Activated naive CD4-positive, alpha-beta T cell treated with anti-CD3 and anti-CD28 coated beads, Interleukin-2, amount 10 ng/mL, durations not matched to agents 7 days and 5 days (primary cell): ENCODE data around the gene TUBGCP5.

Source experiments
- CTCF ChIA-PET: fragments of 350-600 bp; sonication (Branson Sonifier 250); formaldehyde crosslinking; loops from one replicate; lab custom pipeline; 2021; ENCODE audit warnings: antibody characterized with exemption; lab: Charles Lee
- DNase-seq: peaks from one replicate; pipeline ENCODE4 v3.0.0-alpha.2; 2020
- H3K27ac Mint-ChIP-seq: one replicate; pipeline ENCODE4 v1.8.0; 2021; ENCODE audit warnings: mild to moderate bottlenecking, moderate library complexity, mixed read lengths
- H3K27me3 Mint-ChIP-seq: one replicate; pipeline ENCODE4 v1.8.0; 2021; ENCODE audit warnings: mild to moderate bottlenecking, mixed read lengths
- H3K36me3 Mint-ChIP-seq: one replicate; pipeline ENCODE4 v1.8.0; 2021; ENCODE audit warnings: mixed read lengths
- H3K4me1 Mint-ChIP-seq: one replicate; pipeline ENCODE4 v1.8.0; 2021; ENCODE audit warnings: mixed read lengths
- H3K4me3 Mint-ChIP-seq: one replicate; pipeline ENCODE4 v1.8.0; 2021; ENCODE audit warnings: mild to moderate bottlenecking, moderate library complexity, mixed read lengths
- H3K9me3 Mint-ChIP-seq: one replicate; pipeline ENCODE4 v1.8.0; 2021; ENCODE audit warnings: mixed read lengths

The TUBGCP5 gene

GRCh38 chr15:22959321-22960101 is 79.9 kb downstream of the TUBGCP5 start:
- H3K27ac Mint-ChIP-seq = no peak overlapping the region
- H3K27me3 Mint-ChIP-seq = no peaks in the 10 kb centered on the region
- H3K4me1 Mint-ChIP-seq = no peaks in the 10 kb centered on the region
- H3K4me3 Mint-ChIP-seq = no peak overlapping the region
- no peak for DNase-seq
- H3K36me3 Mint-ChIP-seq = no peaks in the 10 kb centered on the region
- H3K9me3 Mint-ChIP-seq = no peaks in the 10 kb centered on the region
- CTCF ChIA-PET = no interaction called here

- Mint-ChIP-seq H3K4me1 (no peaks in the 10 kb centered on the region), H3K27ac (no peak overlapping the region), H3K4me3 (no peak overlapping the region), H3K36me3 (no peaks in the 10 kb centered on the region), H3K9me3 (no peaks in the 10 kb centered on the region), H3K27me3 (no peaks in the 10 kb centered on the region)
- DNase-seq = no peak
- CTCF ChIA-PET = no interaction called here
These were observed 80.7 kb downstream of the TUBGCP5 start for GRCh38 chr15:22958487-22959280.

- Mint-ChIP-seq H3K27me3 (no peaks in the 10 kb centered on the region), H3K4me3 (no peak overlapping the region), H3K36me3 (no peaks in the 10 kb centered on the region), H3K4me1 (no peaks in the 10 kb centered on the region), H3K9me3 (no peaks in the 10 kb centered on the region), H3K27ac (no peak overlapping the region)
- no peak for DNase-seq
- CTCF ChIA-PET = no interaction called here
These were observed 82.5 kb downstream of the TUBGCP5 start for GRCh38 chr15:22956978-22957260.

GRCh38 chr15:22956257-22956977 is 83.0 kb downstream of the TUBGCP5 start:
- H3K9me3 Mint-ChIP-seq = no peaks in the 10 kb centered on the region
- no peak overlapping the region for H3K4me3 Mint-ChIP-seq
- DNase-seq = no peak
- no peaks in the 10 kb centered on the region for H3K4me1 Mint-ChIP-seq
- H3K27ac Mint-ChIP-seq = no peak overlapping the region
- H3K27me3 Mint-ChIP-seq = no peaks in the 10 kb centered on the region
- CTCF ChIA-PET = no interaction called here
- no peaks in the 10 kb centered on the region for H3K36me3 Mint-ChIP-seq

GRCh38 chr15:22955544-22956119 is 83.7 kb downstream of the TUBGCP5 start:
- CTCF ChIA-PET = no interaction called here
- Mint-ChIP-seq H3K4me3 (no peak overlapping the region), H3K27me3 (no peaks in the 10 kb centered on the region), H3K9me3 (no peaks in the 10 kb centered on the region), H3K27ac (no peak overlapping the region), H3K4me1 (no peaks in the 10 kb centered on the region), H3K36me3 (no peaks in the 10 kb centered on the region)
- DNase-seq = no peak

- H3K4me3 Mint-ChIP-seq = no peak overlapping the region
- no peaks in the 10 kb centered on the region for H3K4me1 Mint-ChIP-seq
- H3K9me3 Mint-ChIP-seq = no peaks in the 10 kb centered on the region
- H3K27ac Mint-ChIP-seq = no peak overlapping the region
- CTCF ChIA-PET = no interaction called here
- no peak for DNase-seq
- no peaks in the 10 kb centered on the region for H3K27me3 Mint-ChIP-seq
- H3K36me3 Mint-ChIP-seq = no peaks in the 10 kb centered on the region
These were observed 84.4 kb downstream of the TUBGCP5 start for GRCh38 chr15:22954798-22955543.

GRCh38 chr15:22954326-22954725 is 85.0 kb downstream of the TUBGCP5 start:
- peaks cover 1% of the 10 kb centered on the region for H3K27me3 Mint-ChIP-seq
- no peak overlapping the region for H3K4me3 Mint-ChIP-seq
- no peak for DNase-seq
- H3K9me3 Mint-ChIP-seq = no peaks in the 10 kb centered on the region
- CTCF ChIA-PET = no interaction called here
- no peak overlapping the region for H3K27ac Mint-ChIP-seq
- H3K4me1 Mint-ChIP-seq = peaks cover under 1% of the 10 kb centered on the region
- H3K36me3 Mint-ChIP-seq = no peaks in the 10 kb centered on the region

- peaks cover 15% of the 10 kb centered on the region for H3K27me3 Mint-ChIP-seq
- H3K9me3 Mint-ChIP-seq = no peaks in the 10 kb centered on the region
- H3K4me3 Mint-ChIP-seq = no peak overlapping the region
- DNase-seq = no peak
- H3K36me3 Mint-ChIP-seq = no peaks in the 10 kb centered on the region
- H3K4me1 Mint-ChIP-seq = peaks cover 13% of the 10 kb centered on the region
- no peak overlapping the region for H3K27ac Mint-ChIP-seq
- CTCF ChIA-PET = no interaction called here
These were observed 86.4 kb downstream of the TUBGCP5 start for GRCh38 chr15:22952796-22953579.

- H3K27me3 Mint-ChIP-seq = peaks cover 25% of the 10 kb centered on the region
- H3K4me3 Mint-ChIP-seq = no peak overlapping the region
- peaks cover 13% of the 10 kb centered on the region for H3K4me1 Mint-ChIP-seq
- no peaks in the 10 kb centered on the region for H3K9me3 Mint-ChIP-seq
- no peak overlapping the region for H3K27ac Mint-ChIP-seq
- CTCF ChIA-PET = no interaction called here
- DNase-seq = no peak
- H3K36me3 Mint-ChIP-seq = no peaks in the 10 kb centered on the region
These were observed 87.7 kb downstream of the TUBGCP5 start for GRCh38 chr15:22951381-22952280.

- H3K27me3 Mint-ChIP-seq = peaks cover 25% of the 10 kb centered on the region
- no peaks in the 10 kb centered on the region for H3K36me3 Mint-ChIP-seq
- H3K4me1 Mint-ChIP-seq = peaks cover 13% of the 10 kb centered on the region
These were observed 88.4 kb downstream of the TUBGCP5 start for GRCh38 chr15:22951031-22951380.

GRCh38 chr15:22950256-22950990 is 88.9 kb downstream of the TUBGCP5 start:
- CTCF ChIA-PET = no interaction called here
- Mint-ChIP-seq H3K36me3 (no peaks in the 10 kb centered on the region), H3K4me1 (peaks cover 13% of the 10 kb centered on the region), H3K27me3 (peaks cover 25% of the 10 kb centered on the region), H3K9me3 (no peaks in the 10 kb centered on the region), H3K4me3 (no peak overlapping the region), H3K27ac (no peak overlapping the region)
- DNase-seq = no peak

More at GRCh38 chr15:22951031-22951380, 88.4 kb downstream of the TUBGCP5 start:
- H3K4me3 Mint-ChIP-seq = no peak overlapping the region
- CTCF ChIA-PET = no interaction called here
- no peaks in the 10 kb centered on the region for H3K9me3 Mint-ChIP-seq
- DNase-seq = no peak
- no peak overlapping the region for H3K27ac Mint-ChIP-seq
